ENCODE measurements around the gene SSX4.
"Not testable (repeated sequence)": the region's sequence is repeated elsewhere in the genome, so short reads cannot be mapped to it uniquely, and the experiment has no call there.

DNA sequence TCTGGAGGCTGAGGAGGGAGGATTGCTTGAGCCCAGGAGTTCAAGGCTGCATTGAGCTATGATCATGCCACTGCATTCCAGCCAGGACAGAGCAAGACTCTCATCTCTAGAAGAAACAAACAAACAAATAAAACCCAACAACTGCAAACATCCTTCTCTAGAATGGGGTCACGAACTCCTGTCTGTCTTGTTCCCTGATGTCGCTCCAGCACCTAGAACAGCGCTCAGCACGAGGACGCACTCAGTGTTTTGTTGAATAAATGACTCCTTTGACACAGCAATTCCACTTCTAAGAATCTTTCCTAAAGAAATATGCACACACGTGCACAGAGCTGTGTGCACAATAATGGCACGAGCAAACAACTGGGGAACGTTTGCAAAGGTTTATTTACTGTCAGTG is 37.3 kb upstream of the SSX4 start:
- TF ChIP-seq, protein P1, sequence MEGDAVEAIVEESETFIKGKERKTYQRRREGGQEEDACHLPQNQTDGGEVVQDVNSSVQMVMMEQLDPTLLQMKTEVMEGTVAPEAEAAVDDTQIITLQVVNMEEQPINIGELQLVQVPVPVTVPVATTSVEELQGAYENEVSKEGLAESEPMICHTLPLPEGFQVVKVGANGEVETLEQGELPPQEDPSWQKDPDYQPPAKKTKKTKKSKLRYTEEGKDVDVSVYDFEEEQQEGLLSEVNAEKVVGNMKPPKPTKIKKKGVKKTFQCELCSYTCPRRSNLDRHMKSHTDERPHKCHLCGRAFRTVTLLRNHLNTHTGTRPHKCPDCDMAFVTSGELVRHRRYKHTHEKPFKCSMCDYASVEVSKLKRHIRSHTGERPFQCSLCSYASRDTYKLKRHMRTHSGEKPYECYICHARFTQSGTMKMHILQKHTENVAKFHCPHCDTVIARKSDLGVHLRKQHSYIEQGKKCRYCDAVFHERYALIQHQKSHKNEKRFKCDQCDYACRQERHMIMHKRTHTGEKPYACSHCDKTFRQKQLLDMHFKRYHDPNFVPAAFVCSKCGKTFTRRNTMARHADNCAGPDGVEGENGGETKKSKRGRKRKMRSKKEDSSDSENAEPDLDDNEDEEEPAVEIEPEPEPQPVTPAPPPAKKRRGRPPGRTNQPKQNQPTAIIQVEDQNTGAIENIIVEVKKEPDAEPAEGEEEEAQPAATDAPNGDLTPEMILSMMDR (IDR thresholded peaks at IDR 0.05), result not testable (repeated sequence)
- not testable (repeated sequence) for TF ChIP-seq POLR2A (IDR thresholded peaks at IDR 0.05); EP300 (IDR thresholded peaks at IDR 0.05; ENCODE audit: low read depth)
